Left kidney (tissue), 2 donors: ENCODE measurements around the gene RPL9. TPM values are rescaled to one million over a fixed set of nuclear protein-coding genes. Genes with fewer than 3 reads are reported as not detected.
"Not testable (repeated sequence)": the region's sequence is repeated elsewhere in the genome, so short reads cannot be mapped to it uniquely, and the experiment has no call there.

Experiments used
- DNase-seq: peaks from one replicate; pipeline ENCODE4 v3.0.0-alpha.2; 2013
- polyA plus RNA-seq: library from polyadenylated mRNA; unstranded; fragments of 120-200 nt; gene quantifications from one replicate; pipeline ENCODE4 v1.2.1, GENCODE V29; 2013; ENCODE audit not compliant: insufficient read length

Gene RPL9
- polyA plus RNA-seq, 1 donor: 562 TPM

- DNase-seq: no peak
Observed at GRCh38 chr4:39476187-39476895, 17.6 kb upstream of the RPL9 start.

- DNase-seq: no peak
Observed at GRCh38 chr4:39472396-39472795, 13.7 kb upstream of the RPL9 start.

DNA sequence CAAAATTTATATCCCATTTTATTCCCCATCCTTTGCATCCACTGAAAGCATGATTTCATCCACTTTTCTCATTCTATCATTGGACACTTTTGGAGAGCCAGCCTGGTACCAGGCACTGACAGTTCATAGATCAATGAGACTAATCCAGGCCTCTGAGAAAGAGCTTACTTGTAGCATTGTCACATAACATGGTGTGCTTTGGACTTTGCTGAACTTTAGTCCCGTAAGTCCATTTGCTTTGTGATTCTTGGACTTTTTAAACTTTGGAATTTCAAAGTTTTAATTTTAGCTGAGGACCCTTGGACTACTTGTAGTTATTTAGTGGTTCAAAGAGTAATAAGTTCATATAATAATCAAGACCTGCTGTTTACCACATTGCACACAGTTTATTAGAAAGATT, 11.7 kb upstream of the RPL9 start:
- DNase-seq: no peak

GRCh38 chr4:39469429-39470077, 10.8 kb upstream of the RPL9 start:
- DNase-seq: peak; percentile 84

GRCh38 chr4:39467464-39467863, 8.7 kb upstream of the RPL9 start:
- no peak for DNase-seq

DNA sequence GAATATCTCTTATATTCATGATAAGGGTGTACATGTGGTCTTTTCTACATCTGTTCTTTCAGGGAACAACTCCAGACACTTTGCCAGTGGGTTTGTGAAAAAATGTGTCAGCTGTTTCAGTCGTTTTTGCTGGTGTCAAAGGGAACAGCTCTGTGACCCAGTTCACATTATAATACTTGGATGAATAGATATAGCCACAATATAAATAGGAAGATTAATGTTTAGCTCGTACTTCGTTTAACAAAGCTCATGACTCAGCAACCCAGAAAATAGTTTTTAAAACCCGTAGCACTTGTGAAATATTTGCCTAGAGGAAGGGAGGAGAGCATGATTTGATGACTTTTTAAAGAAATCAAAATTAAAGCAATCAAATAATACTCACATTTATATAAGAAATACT, 8.0 kb upstream of the RPL9 start:
- DNase-seq: no peak

- DNase-seq: no peak
Observed at GRCh38 chr4:39464886-39465501, 6.3 kb upstream of the RPL9 start.

GRCh38 chr4:39458161-39458504, 589 bp downstream of the RPL9 start:
- not testable (repeated sequence) for DNase-seq

DNA sequence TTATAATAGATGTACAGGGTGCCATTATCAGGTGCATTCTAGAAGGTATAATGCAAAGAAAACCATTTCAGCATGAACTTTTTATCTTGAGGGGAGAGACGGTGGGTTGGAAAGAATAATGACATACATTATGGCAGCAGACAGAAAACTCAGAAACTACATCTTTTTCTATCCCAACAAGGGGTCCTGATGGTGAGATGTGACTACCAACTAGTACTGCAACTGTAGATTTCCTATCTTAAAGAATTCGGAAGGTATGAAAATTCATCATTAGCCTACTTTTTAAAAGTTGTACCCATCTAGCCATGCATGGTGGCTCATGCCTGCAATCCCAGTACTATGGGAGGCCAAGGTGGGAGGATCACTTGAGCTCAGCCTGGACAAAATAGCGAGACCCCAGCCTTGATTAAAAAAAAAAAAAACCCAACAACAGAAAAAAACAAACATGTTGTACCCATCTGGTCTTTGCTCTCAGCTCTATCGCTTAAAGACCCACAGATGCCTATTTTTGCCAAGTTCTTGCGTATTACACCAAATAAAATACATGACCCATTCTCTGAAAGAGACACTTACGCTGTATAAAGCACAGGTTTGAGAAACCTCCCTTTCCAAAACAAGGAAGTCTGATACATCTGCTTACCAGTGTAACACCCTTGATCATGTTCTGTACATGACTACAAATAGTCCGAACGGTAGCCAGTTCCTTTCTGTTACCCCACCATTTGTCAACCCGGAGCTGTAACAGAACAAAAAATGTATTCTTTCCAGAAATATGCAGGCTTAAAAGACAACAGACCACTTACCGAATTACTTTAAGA, 1.6 kb downstream of the RPL9 start:
- DNase-seq: no peak

GRCh38 chr4:39455486-39455885, 3.2 kb downstream of the RPL9 start:
- DNase-seq: no peak

DNA sequence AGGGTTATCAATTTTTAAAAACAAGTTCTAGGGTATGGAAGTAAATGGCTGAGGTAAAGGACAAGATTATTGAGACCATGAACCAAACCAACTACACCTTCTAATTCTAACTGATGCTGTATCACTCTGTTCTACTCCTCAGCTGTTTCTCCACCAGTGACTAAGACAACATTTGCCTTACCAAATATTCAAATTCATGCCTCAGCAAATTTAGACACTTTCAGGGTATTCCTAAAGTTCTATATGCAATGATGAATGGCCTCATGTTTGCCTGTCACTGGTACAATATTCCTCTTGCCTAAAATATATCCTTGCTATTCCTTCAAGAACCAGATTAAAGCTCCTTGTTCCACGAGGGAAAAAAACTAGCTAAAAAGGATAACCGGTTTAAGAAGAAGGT, 5.0 kb downstream of the RPL9 start:
- no peak for DNase-seq

DNA sequence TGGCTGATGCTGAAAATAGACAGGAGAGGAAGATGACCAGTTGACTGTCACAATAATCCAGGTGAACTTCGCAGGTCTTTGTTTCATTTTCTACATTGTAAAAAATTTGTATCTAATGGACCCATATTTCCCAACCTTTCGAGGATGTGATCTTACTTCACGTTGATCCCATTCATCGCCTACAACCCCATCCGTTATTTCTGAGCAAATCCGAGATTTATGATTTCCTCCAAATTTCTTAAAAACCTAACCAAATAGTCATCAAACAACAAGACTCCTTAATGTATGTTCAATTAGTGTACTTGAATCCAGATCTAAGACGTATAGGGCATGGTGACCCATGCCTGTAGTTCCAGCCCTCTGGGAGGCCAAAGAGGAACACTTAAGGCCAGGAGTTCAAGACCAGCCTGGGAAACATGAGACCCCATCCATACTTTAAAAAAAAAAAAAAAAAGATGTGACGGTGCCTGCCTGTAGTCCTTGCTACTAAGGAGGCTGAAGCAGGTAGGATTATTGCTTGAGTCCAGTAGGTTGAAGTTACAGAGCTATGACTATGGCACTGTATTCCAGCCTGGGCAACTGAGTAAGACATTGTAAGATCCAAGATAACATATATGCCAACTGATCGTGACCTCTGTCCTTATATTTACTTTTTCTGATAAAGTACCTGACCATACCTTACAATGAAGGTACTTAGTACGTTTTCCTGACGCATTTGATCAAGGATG, 5.7 kb downstream of the RPL9 start:
- DNase-seq: no peak

- DNase-seq: no peak
Observed at GRCh38 chr4:39452153-39452859, 6.4 kb downstream of the RPL9 start.

GRCh38 chr4:39451423-39452023, 7.2 kb downstream of the RPL9 start:
- no peak for DNase-seq

- no peak for DNase-seq
Observed at GRCh38 chr4:39450618-39451017, 8.1 kb downstream of the RPL9 start.

GRCh38 chr4:39446842-39447573, 11.7 kb downstream of the RPL9 start:
- DNase-seq: peak; percentile 62

GRCh38 chr4:39446483-39446841, 12.3 kb downstream of the RPL9 start:
- no peak for DNase-seq

GRCh38 chr4:39442998-39443397, 15.7 kb downstream of the RPL9 start:
- DNase-seq: no peak

- no peak for DNase-seq
Observed at GRCh38 chr4:39441593-39441992, 17.1 kb downstream of the RPL9 start.
